CD1c-positive myeloid dendritic cell (primary cell): ENCODE results near the gene HCFC2.

ENCODE experiments used
- DNase-seq: peaks from one replicate; pipeline ENCODE4 v3.0.0-alpha.2; 2016; ENCODE audit errors: extremely low spot score

Gene HCFC2

GRCh38 chr12:104121001-104121400, 56.7 kb downstream of the HCFC2 start:
- DNase-seq = no peak

DNA sequence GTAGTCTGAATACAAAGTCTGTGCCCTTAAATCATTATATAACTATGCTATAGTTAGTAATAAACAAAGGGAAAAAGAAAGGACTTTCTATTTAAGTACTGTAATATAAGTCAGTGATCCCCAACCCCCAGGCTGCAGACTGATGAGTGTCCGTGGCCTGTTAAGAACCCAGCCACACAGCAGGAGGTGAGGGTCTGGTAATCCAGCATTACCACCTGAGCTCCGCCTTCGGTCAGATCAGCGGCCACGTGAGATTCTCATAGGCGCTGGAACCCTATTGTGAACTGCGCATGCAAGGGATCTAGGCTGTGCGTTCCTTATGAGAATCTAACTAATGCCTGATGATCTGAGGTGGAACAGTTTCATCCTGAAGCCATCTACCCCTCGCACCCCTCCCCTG, 58.0 kb downstream of the HCFC2 start:
- no peak for DNase-seq

- DNase-seq = no peak
These were observed 62.2 kb downstream of the HCFC2 start for GRCh38 chr12:104126548-104126947.

- no peak for DNase-seq
These were observed 66.4 kb downstream of the HCFC2 start for GRCh38 chr12:104130760-104131159.

- no peak for DNase-seq
These were observed 67.3 kb downstream of the HCFC2 start for GRCh38 chr12:104131609-104132008.

DNA sequence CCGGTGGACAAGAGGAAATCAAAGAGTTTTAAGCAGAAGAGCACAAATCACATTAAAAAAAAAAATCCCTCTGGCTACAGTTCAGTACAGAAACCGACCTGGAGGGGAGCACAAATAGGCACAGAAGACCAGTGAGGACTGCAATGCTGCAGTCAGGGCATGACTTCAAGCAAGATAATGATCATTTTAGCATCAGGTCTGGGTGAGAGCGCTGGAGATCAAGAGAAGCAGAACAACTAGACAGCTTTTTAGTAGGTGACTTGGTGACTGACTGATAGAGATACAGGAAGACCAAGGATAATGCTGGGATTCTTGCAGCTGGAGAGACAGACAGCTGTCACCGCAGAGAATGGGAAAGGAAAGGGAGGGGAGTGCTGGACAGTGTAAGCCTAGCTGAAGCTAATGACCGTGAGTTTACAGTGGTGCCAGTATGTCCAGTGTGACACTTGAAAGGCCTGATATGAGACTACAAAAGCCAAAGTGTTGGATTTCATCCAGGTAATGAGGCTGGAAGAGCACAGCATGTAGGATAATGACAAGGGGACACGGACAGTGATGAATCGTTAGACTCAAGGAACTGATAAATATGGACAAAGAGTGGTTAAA, 68.1 kb downstream of the HCFC2 start:
- DNase-seq = no peak

DNA sequence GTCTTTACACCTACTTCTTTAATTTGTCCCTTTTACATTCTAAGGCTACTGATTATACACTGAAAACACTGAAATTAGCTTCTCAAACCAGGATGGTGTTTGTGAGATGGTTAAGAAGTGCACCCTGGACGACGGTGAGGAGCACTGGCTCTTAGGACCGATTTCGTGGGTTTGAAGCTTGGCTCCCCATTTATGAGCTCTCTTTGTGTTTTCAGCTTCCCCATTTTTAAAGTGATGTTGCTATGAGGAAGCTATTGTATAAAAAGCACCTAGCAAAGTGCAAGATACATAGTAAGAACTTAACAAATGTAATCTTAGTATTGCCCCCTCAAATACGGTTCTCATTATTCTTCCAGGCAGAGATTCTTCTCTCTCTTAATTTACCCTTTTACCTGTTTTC, 69.0 kb downstream of the HCFC2 start:
- peak; percentile 31 for DNase-seq

- DNase-seq = no peak
These were observed 69.5 kb downstream of the HCFC2 start for GRCh38 chr12:104133866-104134265.

DNA sequence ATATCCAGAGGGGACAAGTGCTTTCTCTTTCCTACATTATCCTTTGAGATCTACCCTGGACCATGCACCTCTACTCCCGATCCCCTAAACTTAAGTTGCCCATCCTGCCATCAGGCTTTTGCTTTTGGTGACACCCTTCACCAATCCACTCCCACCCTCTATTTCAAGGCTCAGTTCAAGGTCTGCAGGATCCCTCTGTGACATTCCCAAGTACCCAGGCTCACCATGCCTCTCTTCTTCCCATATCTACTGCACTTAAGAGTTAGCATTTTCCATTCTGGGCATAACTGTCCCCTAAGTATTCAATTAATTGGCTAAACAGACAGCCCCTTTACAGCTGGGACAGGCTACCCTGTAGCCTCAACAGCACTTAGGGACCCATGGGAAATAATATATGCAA, 70.6 kb downstream of the HCFC2 start:
- no peak for DNase-seq

GRCh38 chr12:104136577-104136976, 72.2 kb downstream of the HCFC2 start:
- DNase-seq = no peak

GRCh38 chr12:104137001-104137901, 72.9 kb downstream of the HCFC2 start:
- DNase-seq = peak; percentile 54

GRCh38 chr12:104137902-104138796, 73.8 kb downstream of the HCFC2 start, which contains the start of gene NFYB:
Gene NFYB, minus strand, starts transcription at chr12:104138210. Its CDS starts 2,757 bp downstream, at chr12:104135453.
- DNase-seq = peak; percentile 98

DNA sequence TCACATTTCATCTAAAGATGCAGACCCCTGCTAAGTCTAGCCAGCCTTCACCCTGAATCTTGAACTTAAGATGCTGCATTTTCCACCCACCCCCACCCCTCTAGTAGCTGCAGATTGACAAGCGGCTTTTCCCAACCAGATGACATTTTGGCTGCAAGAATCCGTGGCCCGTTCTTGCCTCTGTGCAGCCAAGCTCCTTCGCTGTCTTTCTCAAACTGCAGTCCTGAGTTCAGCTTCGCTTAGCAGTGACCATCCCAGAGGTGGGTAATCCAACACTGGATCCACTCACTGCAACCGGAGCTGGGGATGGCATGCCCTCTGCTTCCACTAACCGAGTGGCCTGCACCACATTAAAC, 74.4 kb downstream of the HCFC2 start:
- DNase-seq = no peak

GRCh38 chr12:104142543-104142942, 78.2 kb downstream of the HCFC2 start:
- no peak for DNase-seq

- DNase-seq = no peak
These were observed 78.7 kb downstream of the HCFC2 start for GRCh38 chr12:104143002-104143401.

GRCh38 chr12:104143918-104144317, 79.6 kb downstream of the HCFC2 start:
- no peak for DNase-seq

DNA sequence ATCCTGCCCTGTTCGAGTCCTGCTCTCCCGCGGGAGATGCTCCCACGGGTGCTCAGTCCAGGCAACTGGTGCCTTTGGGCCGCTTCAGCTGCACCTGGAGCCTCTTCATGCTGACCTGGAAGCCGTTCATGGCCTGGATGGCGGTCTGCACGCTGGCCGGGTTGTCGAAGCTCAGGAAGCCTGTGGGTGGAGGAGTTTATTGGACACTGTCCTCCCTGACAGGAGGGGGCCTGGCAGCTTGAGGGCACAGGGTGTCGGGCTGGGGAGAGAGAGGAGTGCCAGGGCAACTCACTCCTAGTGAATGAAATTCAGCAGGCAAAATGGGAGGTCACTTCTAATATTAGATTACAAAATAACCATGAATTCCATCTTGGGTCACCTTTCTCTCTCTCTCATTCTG, 83.0 kb downstream of the HCFC2 start:
- no peak for DNase-seq

- no peak for DNase-seq
These were observed 86.1 kb downstream of the HCFC2 start for GRCh38 chr12:104150416-104150815.

- DNase-seq = no peak
These were observed 88.4 kb downstream of the HCFC2 start for GRCh38 chr12:104152685-104153241.

GRCh38 chr12:104154286-104154685, 90.0 kb downstream of the HCFC2 start:
- DNase-seq = peak; percentile 21

DNA sequence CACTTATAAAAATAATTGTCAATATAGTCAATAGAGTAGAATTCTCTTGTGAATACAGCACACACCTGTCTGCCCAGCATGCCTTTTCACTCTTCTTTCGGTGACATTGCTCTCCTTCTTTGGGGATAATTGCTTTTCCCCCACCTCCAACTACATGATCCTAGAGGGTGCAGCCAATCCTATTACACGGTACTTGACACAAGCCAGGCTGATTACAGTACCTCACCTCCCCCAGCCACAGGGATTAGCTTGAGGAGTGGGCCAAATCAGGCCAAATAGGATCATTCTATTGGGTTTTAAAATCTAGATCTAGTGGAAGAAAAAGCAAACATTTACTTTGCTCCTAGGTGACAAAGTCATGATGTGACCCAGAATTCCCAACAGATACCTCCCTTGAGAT, 90.5 kb downstream of the HCFC2 start:
- no peak for DNase-seq
